HCT116 (cell line): Measurements from ENCODE around the gene THNSL1. TPM values are rescaled to one million over a fixed set of nuclear protein-coding genes. Genes with fewer than 3 reads are reported as not detected.

ENCODE experiments used
- ATAC-seq: fragments of 200-7000 bp; cut with Tn5 transposase; 2 replicates; pipeline ENCODE4 v1.9.1; 2020; ENCODE audit warnings: mild to moderate bottlenecking, moderate library complexity
- BruUV-seq: library from RNA; stranded (reverse); fragments of 400-500 nt; replicated peaks from 2 replicates; lab custom pipeline; 2021; lab: Mats Ljungman, UMichigan
- CTCF ChIA-PET: fragments of 300-600 bp; sonication (Branson Sonifier 250); formaldehyde crosslinking; loops from one replicate; lab custom pipeline; 2021; ENCODE audit warnings: antibody characterized with exemption; lab: Charles Lee
- POLR2A ChIA-PET: fragments of 300-600, 350-600 bp; sonication (Branson Sonifier 250); formaldehyde crosslinking; loops from one replicate; lab custom pipeline; 2021; ENCODE audit warnings: antibody characterized with exemption; lab: Charles Lee
- RAD21 ChIA-PET, 2 experiments: fragments of 300-600 bp; sonication (Branson Sonifier 250); formaldehyde crosslinking; loops; one replicate each; lab custom pipeline; 2023; ENCODE audit warnings: low total read pairs in 2 of 2; ENCODE audit not compliant: uncharacterized antibody in 2 of 2, unreplicated experiment in 2 of 2, low non-redundant PET in 1 of 2; lab: Charles Lee
- DNase-seq: peaks from one replicate; pipeline ENCODE4 v3.0.0-alpha.2; 2010; ENCODE audit warnings: low read depth, low spot score
- H2AFZ ChIP-seq: fragments of 200-600 bp; shearing (Covaris generic), sonication (generic); 2 replicates; pipeline ENCODE4 v1.6.1; 2017; ENCODE audit warnings: low read depth, mixed run types, mixed read lengths, antibody characterized with exemption, low read length; ENCODE audit not compliant: poor library complexity, severe bottlenecking
- H3K27ac ChIP-seq: 2 replicates; pipeline ENCODE4 v1.5.1; 2012; ENCODE audit warnings: low read depth, low read length
- H3K27me3 ChIP-seq: fragments of 200-600 bp; sonication (generic); 2 replicates; pipeline ENCODE4 v1.6.1; 2016; ENCODE audit warnings: mixed run types, low read length, mixed read lengths; ENCODE audit not compliant: insufficient read depth
- H3K36me3 ChIP-seq, 2 experiments: fragments of 200-500 bp in 1 of 2; fragments of 200-600 bp in 1 of 2; sonication (Bioruptor generic) in 1 of 2; sonication (generic) in 1 of 2; 2 replicates each; pipeline versions ENCODE4 v1.5.1 to v1.6.1; 2014 to 2016; ENCODE audit warnings: low read length in 2 of 2, inconsistent platforms in 1 of 2, mixed read lengths in 1 of 2, mixed run types in 1 of 2; ENCODE audit not compliant: insufficient read depth in 2 of 2, control insufficient read depth in 1 of 2
- H3K4me1 ChIP-seq, 2 experiments: fragments of 200-600 bp in 1 of 2; sonication (generic) in 1 of 2; 2 replicates each; pipeline versions ENCODE4 v1.5.1 to v1.6.1; 2012 to 2017; ENCODE audit warnings: low read length in 2 of 2, inconsistent platforms in 1 of 2, mild to moderate bottlenecking in 1 of 2, mixed read lengths in 1 of 2, mixed run types in 1 of 2, moderate library complexity in 1 of 2; ENCODE audit not compliant: insufficient read depth in 2 of 2, control insufficient read depth in 1 of 2
- H3K4me2 ChIP-seq: fragments of 200-600 bp; sonication (generic); 2 replicates; pipeline ENCODE4 v1.6.1; 2017; ENCODE audit warnings: mixed run types, low read length, mixed read lengths
- H3K4me3 ChIP-seq, 2 experiments: fragments of 200-600 bp in 1 of 2; sonication (generic) in 1 of 2; replicated peaks in 1 of 2; 2 replicates each; pipeline ENCODE4 v1.5.1; 2011 to 2016; ENCODE audit warnings: low read length in 2 of 2, control low read depth in 1 of 2, low read depth in 1 of 2, mild to moderate bottlenecking in 1 of 2, mixed read lengths in 1 of 2, mixed run types in 1 of 2
- H3K79me2 ChIP-seq: fragments of 200-600 bp; sonication (generic); 2 replicates; pipeline ENCODE4 v1.6.1; 2017; ENCODE audit warnings: mild to moderate bottlenecking, mixed run types, low read length, moderate library complexity, mixed read lengths; ENCODE audit not compliant: insufficient read depth
- H3K9ac ChIP-seq: fragments of 200-600 bp; sonication (generic); 2 replicates; pipeline ENCODE4 v1.6.1; 2016; ENCODE audit warnings: low read length, mixed read lengths
- H3K9me2 ChIP-seq: fragments of 200-600 bp; sonication (generic), shearing (Covaris generic); 2 replicates; pipeline ENCODE4 v1.6.1; 2017; ENCODE audit warnings: mixed run types, mild to moderate bottlenecking, moderate library complexity; ENCODE audit not compliant: insufficient read depth
- H3K9me3 ChIP-seq, 2 experiments: fragments of 200-500 bp in 1 of 2; fragments of 200-600 bp in 1 of 2; sonication (Bioruptor generic) in 1 of 2; sonication (generic) in 1 of 2; 2 replicates each; pipeline ENCODE4 v1.6.1; 2014 to 2017; ENCODE audit warnings: low read length in 2 of 2, mixed read lengths in 2 of 2, inconsistent platforms in 1 of 2, low read depth in 1 of 2, mild to moderate bottlenecking in 1 of 2, mixed run types in 1 of 2, moderate library complexity in 1 of 2; ENCODE audit not compliant: control insufficient read depth in 1 of 2, insufficient read depth in 1 of 2
- H4K20me1 ChIP-seq: fragments of 200-600 bp; sonication (generic), shearing (Covaris generic); 2 replicates; pipeline ENCODE4 v1.6.1; 2017; ENCODE audit warnings: mixed run types, mild to moderate bottlenecking, moderate library complexity; ENCODE audit not compliant: insufficient read depth
- CBX3 ChIP-seq: IDR thresholded peaks from 2 replicates; pipeline ENCODE4 v1.6.1; 2012; ENCODE audit warnings: low read depth
- CEBPB ChIP-seq: IDR thresholded peaks from 2 replicates; pipeline ENCODE4 v1.6.1; 2012; ENCODE audit warnings: low read depth
- CTCF ChIP-seq, 3 experiments: fragments of 200-600 bp in 1 of 3; sonication (generic) in 1 of 3; IDR thresholded peaks in 2 of 3; conservative IDR thresholded peaks in 1 of 3; 2 replicates each; pipeline ENCODE4 v1.5.1; 2012 to 2017; ENCODE audit warnings: low read depth in 2 of 3, low read length in 2 of 3, antibody characterized with exemption in 1 of 3, borderline replicate concordance in 1 of 3, control low read depth in 1 of 3, mild to moderate bottlenecking in 1 of 3, mixed read lengths in 1 of 3, mixed run types in 1 of 3, moderate library complexity in 1 of 3; ENCODE audit not compliant: insufficient read depth in 1 of 3
- EGR1 ChIP-seq: IDR thresholded peaks from 2 replicates; pipeline ENCODE4 v1.6.1; 2012; ENCODE audit warnings: low read depth
- EZH2 ChIP-seq: fragments of 200-600 bp; sonication (generic); IDR thresholded peaks from 2 replicates; pipeline ENCODE4 v1.6.1; 2017; ENCODE audit warnings: antibody characterized with exemption, mixed run types
- EZH2phosphoT487 ChIP-seq: fragments of 200-600 bp; IDR thresholded peaks from 2 replicates; pipeline ENCODE4 v1.6.1; 2018; ENCODE audit warnings: antibody characterized with exemption, borderline replicate concordance
- FOSL1 ChIP-seq: IDR thresholded peaks from 2 replicates; pipeline ENCODE4 v1.6.1; 2012; ENCODE audit warnings: low read depth
- POLR2A ChIP-seq: IDR thresholded peaks from 2 replicates; pipeline ENCODE4 v1.7.0; 2011; ENCODE audit warnings: borderline replicate concordance; ENCODE audit not compliant: insufficient read depth, insufficient read length; ENCODE audit errors: extremely low read depth
- POLR2AphosphoS5 ChIP-seq: IDR thresholded peaks from 2 replicates; pipeline ENCODE4 v1.6.1; 2011; ENCODE audit warnings: mild to moderate bottlenecking, low read depth, low read length, moderate library complexity
- RAD21 ChIP-seq: IDR thresholded peaks from 2 replicates; pipeline ENCODE4 v1.6.1; 2012; ENCODE audit warnings: low read depth, mild to moderate bottlenecking
- SRF ChIP-seq: IDR thresholded peaks from 2 replicates; pipeline ENCODE4 v1.6.1; 2012; ENCODE audit warnings: low read depth
- TCF7L2 ChIP-seq: IDR thresholded peaks from 2 replicates; pipeline ENCODE4 v1.7.0; 2011; ENCODE audit warnings: borderline replicate concordance, inconsistent platforms; ENCODE audit not compliant: insufficient read depth, insufficient read length; ENCODE audit errors: extremely low read depth
- YY1 ChIP-seq: IDR thresholded peaks from 2 replicates; pipeline ENCODE4 v1.6.1; 2011; ENCODE audit warnings: low read length, low read depth, moderate library complexity, mild to moderate bottlenecking; ENCODE audit not compliant: insufficient replicate concordance; ENCODE audit errors: extremely low read depth
- ZFX ChIP-seq: fragments of 450-650 bp; IDR thresholded peaks from 2 replicates; pipeline ENCODE4 v1.6.1; 2017
- intact Hi-C: fragments of 100-400 bp; cut with micrococcal nuclease; formaldehyde crosslinking; loops from 2 replicates; pipeline ENCODE4 v1.10.0; 2022
- total RNA-seq: library from RNA; stranded (reverse); gene quantifications from one replicate; pipeline ENCODE4 v1.2.1, GENCODE V29; 2021; ENCODE audit not compliant: unreplicated experiment
- TF ChIP-seq, protein P1 (sequence below): IDR thresholded peaks from 2 replicates; pipeline ENCODE4 v1.6.1; 2012
- TF ChIP-seq, protein P2 (sequence below): IDR thresholded peaks from 2 replicates; pipeline ENCODE4 v1.6.1; 2012; ENCODE audit warnings: low read depth

THNSL1 gene
- total RNA-seq, 1 experiment from 2014 or later: 7.7 TPM

DNA sequence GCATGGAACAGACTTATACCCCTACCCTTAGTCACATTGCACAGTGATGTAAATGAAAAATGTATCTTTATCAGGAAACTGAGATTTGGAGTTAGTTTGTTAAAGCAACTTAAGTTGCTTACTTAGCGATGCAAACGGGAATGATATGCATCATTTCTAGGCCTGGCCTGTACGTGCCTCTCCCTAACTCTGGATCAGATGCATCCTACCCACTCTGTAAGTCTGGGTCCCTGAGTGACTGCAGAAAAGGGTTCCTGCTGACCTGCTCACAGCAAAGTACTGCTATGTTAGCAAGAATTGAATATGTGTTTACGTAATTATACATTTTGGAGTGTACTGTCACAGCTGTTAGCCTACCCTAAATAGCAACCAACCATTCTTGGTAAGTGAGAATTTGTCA is 33.3 kb upstream of the THNSL1 start (continued):
- TF ChIP-seq, protein P1, sequence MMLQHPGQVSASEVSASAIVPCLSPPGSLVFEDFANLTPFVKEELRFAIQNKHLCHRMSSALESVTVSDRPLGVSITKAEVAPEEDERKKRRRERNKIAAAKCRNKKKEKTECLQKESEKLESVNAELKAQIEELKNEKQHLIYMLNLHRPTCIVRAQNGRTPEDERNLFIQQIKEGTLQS: no peak

GRCh38 chr10:24983946-24984345 is 32.5 kb upstream of the THNSL1 start:
- H3K36me3 ChIP-seq: no peaks in the 10 kb centered on the region
- BruUV-seq: no TSS peak
- H3K27ac ChIP-seq: no peak overlapping the region
- H2AFZ ChIP-seq: no peak overlapping the region
- H3K9me2 ChIP-seq: no peaks in the 10 kb centered on the region
- H3K4me1 ChIP-seq: no peaks in the 10 kb centered on the region
- no peaks in the 10 kb centered on the region for H3K79me2 ChIP-seq
- POLR2A ChIA-PET: no interaction called here
- H3K4me2 ChIP-seq: no peak overlapping the region
- CTCF ChIA-PET: interaction anchor here (0.8 kb wide), 1 partner anchor 341 kb away, joined by 3 read pairs; no protein-coding TSS in a partner anchor
- RAD21 ChIA-PET: no interaction called here
- TF ChIP-seq EZH2 (no peak), EGR1 (no peak), TCF7L2 (no peak), RAD21 (no peak), CTCF (IDR thresholded peaks at IDR 0.05 in 2 of 3, conservative IDR thresholded peaks at IDR 0.05 in 1 of 3; ENCODE audit: borderline replicate concordance in 1 of 3, insufficient read depth in 1 of 3, low read depth in 2 of 3, low read length in 2 of 3) (no peak), CBX3 (no peak), EZH2phosphoT487 (no peak), ZFX (no peak), FOSL1 (no peak), CEBPB (no peak), POLR2A (no peak), POLR2AphosphoS5 (no peak), YY1 (no peak), SRF (no peak)
- TF ChIP-seq, protein P1: no peak
- TF ChIP-seq, protein P2, sequence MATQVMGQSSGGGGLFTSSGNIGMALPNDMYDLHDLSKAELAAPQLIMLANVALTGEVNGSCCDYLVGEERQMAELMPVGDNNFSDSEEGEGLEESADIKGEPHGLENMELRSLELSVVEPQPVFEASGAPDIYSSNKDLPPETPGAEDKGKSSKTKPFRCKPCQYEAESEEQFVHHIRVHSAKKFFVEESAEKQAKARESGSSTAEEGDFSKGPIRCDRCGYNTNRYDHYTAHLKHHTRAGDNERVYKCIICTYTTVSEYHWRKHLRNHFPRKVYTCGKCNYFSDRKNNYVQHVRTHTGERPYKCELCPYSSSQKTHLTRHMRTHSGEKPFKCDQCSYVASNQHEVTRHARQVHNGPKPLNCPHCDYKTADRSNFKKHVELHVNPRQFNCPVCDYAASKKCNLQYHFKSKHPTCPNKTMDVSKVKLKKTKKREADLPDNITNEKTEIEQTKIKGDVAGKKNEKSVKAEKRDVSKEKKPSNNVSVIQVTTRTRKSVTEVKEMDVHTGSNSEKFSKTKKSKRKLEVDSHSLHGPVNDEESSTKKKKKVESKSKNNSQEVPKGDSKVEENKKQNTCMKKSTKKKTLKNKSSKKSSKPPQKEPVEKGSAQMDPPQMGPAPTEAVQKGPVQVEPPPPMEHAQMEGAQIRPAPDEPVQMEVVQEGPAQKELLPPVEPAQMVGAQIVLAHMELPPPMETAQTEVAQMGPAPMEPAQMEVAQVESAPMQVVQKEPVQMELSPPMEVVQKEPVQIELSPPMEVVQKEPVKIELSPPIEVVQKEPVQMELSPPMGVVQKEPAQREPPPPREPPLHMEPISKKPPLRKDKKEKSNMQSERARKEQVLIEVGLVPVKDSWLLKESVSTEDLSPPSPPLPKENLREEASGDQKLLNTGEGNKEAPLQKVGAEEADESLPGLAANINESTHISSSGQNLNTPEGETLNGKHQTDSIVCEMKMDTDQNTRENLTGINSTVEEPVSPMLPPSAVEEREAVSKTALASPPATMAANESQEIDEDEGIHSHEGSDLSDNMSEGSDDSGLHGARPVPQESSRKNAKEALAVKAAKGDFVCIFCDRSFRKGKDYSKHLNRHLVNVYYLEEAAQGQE: no peak
- TF ChIP-seq, all 23 proteins: peak for 0
- Histone ChIP-seq H3K9ac (no peak overlapping the region), H3K27me3 (no peaks in the 10 kb centered on the region), H4K20me1 (no peaks in the 10 kb centered on the region), H3K9me3 (no peaks in the 10 kb centered on the region), H3K4me3 (no peak overlapping the region)
- intact Hi-C loops: no loop called here
- DNase-seq: no peak
- ATAC-seq: no peak
